Activated naive CD4-positive, alpha-beta T cell (primary cell): ENCODE data around the gene TTC28.

ENCODE experiments used
- DNase-seq, 4 experiments: peaks; one replicate each; lab custom pipeline; 2025; lab: John Stamatoyannopoulos, UW

The TTC28 gene

DNA sequence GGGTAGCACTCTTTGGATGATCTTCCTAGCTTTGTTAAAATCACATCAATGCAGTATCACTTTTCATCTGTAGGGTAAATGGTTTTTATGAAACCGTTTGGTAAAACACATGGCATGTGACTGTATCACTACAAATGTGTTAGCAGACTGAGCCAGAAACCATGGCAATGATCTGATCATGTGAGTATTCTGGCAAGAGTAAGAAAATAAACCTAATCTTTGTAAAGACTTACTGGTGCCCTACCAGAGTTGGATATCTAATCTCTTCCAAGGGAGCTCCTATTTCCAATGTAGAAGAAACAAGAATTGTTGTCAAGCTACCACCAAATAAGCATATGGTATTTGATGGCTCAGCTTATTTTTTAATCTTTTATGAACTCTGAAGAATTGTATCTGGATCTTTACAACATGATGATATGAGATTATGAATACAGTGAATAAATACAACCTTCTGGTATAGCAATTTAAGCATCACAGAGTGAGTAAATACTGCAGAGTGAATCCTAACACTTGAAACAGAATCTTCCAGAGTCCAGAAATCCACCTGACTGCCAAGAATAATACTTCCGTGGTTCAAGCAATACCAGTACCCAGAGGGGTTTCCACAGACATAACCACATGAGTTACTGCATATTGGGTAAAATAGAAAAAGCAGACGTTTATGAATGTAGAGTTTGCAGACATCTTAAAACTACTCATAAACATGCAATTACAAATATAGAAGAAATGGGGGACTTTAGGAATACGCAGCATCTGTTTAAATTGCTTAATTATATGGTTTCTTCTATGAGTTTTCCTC lies 238.8 kb downstream of the TTC28 start:
- no peak for DNase-seq

DNA sequence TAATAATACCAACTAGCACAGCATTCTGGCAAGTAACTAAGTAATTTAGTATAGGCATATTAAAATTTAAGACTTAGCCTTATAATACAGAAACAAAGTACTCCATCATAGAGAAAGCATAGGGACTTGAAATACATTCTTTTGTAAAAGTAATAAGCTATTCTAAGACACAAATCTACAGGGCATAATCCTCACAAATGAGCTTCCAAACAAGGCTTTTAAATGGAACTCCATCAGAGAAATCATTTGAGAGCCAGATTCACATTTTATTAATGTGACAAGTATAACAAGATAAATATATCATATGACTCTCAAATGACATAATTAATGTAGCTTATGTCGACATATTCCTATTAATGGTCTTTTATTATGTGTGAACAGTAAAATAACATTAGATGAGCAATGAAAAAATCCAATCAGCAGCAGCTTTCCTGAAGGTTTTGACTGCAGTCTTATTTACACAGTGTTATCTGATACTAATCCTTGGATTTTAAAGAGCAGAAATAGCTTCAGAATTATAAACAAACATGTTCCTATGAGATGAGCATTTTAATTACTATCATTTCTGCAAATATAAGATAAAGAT lies 241.4 kb downstream of the TTC28 start:
- no peak for DNase-seq

DNA sequence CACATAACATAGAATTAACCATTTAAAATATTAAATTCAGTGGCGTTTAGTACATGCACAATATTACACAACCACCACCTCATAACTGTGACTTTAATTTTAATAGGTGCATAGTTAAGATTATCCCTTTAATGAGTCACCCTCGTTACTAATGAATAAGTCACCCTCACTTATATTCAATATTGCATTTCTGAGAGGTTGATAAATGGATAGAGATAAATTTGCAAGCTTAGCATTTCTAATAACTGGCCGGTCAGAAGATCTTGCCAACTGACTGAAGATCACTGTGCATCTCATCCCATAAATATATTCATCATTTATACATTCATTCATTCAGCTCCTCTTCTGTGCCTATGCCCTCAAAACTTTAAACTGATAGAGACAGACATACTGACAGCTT lies 243.7 kb downstream of the TTC28 start:
- no peak for DNase-seq

DNA sequence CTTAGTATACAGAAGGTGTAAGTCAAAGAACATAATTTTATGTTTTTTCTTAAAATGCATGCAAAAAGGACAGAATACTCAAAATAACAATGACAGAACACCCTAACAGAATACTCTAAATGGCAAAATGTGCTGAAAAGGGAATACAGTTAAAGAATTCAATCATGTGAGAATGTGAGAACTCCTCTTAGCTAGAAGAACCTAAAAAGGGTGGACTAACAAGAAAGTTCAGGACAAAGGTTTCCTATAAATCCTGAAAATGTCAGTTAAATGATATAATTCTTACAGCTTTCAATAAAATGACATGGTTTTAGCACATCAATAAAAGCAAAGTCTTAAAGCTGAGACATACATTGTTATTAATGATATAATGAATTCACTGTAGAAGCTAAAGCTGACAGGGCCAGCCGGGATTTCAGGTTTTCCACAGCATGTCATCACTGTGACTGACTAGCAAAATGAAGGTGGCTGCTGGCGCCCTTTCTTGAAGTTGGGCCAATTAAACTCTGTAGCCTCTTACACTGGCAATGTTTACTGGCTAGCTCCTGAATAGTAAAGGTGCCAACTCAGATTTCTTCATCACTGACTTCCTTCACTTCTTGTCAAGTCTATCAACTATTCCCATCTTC lies 244.4 kb downstream of the TTC28 start:
- DNase-seq: no peak

- DNase-seq: no peak
These were observed 249.1 kb downstream of the TTC28 start for GRCh38 chr22:28430466-28431025.

DNA sequence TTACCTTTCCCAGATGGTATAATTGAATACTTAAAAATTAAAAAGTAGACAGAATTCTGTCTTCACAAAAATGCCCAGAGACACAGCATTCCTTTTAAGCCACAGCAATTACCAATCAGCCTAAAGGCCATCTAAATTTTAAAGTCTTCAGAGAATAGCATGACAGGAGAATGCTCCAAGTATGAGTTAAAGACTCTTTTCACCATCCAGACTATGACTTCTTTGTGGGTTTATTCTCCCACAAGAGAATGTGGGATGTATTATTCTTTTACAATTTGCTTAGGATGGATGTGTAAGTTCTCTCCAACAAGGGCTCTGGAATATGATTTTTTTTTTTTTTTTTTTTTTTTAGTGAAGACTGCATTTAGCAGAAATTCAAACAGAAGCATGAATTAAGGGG lies 249.9 kb downstream of the TTC28 start:
- DNase-seq: no peak

GRCh38 chr22:28428271-28428670 lies 251.4 kb downstream of the TTC28 start:
- no peak for DNase-seq

GRCh38 chr22:28426346-28427132 lies 253.1 kb downstream of the TTC28 start:
- DNase-seq: no peak

- no peak for DNase-seq
These were observed 254.4 kb downstream of the TTC28 start for GRCh38 chr22:28425211-28425610.

- no peak for DNase-seq
These were observed 255.1 kb downstream of the TTC28 start for GRCh38 chr22:28424427-28425080.

GRCh38 chr22:28419919-28420318 lies 259.7 kb downstream of the TTC28 start:
- no peak for DNase-seq

DNA sequence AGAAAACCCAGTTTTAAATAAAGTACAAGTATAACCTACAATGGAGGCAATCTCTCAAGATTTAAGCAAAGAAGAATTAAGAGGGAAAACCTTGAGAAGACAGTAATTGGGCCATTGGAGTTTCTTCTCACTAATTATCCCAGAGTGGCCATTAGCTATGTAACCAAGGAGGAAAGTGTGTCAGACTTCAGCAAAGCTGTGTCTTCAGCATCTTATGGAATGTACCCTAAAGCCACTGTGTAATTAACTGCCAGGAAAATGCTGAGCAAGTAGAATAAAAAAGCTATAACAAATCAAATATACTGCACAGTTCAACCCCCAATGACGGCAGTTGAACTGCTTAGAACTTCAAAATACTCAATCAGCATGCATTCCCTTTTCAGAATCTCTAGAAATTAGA lies 261.6 kb downstream of the TTC28 start:
- DNase-seq: no peak

DNA sequence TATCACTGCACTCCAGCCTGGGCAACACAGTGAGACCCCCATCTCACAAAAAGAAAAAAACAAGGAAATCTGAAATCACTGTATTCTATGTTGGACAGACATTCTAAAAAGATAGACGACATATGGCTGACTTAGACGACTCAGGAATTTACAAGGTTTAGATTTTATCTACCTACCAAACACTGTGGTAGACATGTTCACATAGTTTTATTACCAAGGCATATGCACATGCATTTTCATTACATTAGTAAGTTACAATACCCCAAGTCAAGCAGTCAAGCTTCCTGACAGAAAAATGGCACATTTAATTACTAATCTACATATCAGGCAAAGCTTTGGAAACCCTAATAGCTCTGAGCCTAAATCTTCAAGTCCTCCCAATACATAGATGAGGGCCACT lies 262.2 kb downstream of the TTC28 start:
- no peak for DNase-seq

DNA sequence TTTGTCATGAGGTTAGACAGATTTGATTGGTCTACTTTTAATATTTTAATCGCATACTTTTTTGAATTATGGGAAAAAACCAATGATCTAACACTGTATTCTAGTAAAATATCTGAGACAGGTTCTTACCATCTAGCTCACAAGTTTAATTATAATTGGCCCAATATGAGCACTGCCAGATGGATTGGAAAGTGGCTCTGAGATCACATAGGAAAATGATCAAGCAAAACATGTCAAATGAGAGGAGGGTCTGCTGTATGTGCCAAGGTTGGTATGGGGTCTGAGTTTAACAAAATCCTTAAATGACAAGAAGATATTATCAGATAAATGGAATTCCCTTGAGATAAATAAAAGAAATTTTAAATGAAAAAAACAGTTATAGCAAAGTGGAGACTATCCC lies 264.7 kb downstream of the TTC28 start:
- DNase-seq: no peak

- DNase-seq: no peak
These were observed 265.8 kb downstream of the TTC28 start for GRCh38 chr22:28413612-28414399.

DNA sequence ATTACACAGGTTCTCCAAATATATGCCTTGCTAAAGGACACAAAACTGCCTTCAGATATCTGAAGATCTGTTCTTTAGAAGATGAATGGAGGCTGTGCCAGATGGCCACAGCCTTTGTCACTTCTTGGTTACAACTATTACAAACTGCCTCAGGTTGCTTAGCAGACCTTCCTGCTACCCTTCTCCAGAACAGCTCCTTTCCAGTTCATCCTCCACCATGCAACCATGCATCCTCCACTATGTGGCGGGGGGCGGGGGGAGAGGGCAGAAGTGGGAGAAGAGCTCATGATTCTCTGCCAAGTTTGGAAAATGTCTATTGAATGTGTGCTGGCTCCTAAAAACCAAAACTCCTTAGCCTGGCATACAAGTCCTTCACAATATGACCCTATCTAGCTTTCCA lies 267.5 kb downstream of the TTC28 start:
- no peak for DNase-seq

DNA sequence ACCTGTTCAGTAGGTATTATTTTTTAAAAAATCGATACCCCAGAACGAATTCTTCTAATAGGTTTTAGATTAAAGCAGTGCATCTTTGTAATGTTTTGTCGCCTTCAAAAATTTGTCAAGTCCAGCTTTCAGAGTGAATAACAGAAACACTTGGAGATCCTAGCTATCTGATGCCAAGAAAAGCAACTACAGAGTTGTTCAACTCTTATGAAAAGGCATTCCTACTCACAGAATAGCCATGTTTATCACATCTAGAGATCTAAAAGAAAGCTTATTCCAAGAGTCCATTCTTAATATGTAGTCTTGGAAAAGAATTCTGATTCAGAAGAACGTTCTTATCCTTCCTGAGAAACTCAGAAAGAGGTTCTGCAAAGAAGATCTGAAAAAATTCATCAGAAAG lies 268.5 kb downstream of the TTC28 start:
- DNase-seq: no peak

DNA sequence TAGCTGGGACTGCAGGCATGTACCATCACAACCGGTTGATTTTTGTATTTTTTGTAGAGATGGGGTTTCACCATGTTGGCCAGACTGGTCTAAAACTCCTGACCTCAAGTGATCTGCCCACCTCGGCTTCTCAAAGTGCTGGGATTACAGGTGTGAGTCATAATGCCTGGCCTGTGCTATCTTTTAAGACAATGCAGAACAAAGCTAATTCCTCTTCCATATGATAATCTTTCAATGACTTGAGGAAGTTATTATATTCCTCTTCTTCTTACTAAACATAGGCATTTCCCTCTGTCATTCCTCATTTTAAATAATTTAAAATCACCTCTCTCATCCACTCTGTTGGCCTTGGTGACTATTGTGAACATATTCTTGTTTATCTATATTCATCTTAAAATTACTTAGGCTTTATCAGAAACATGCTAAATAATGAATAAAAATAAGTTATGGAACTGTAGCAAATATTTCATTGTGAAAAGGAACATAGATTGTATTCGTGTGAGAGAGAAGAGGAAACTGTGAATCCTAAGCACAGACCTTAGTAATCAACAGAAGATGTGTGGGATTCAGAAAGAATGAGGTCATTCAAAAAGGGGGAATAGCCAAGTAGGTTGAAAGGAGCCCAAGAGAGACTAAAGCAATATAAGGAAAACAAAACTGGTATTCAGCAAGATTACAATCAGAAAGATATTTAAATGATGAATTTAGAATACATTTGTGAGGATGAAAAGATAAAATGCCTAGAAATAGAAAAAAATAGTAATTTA lies 269.4 kb downstream of the TTC28 start:
- no peak for DNase-seq

GRCh38 chr22:28408709-28409108 lies 270.9 kb downstream of the TTC28 start:
- no peak for DNase-seq

DNA sequence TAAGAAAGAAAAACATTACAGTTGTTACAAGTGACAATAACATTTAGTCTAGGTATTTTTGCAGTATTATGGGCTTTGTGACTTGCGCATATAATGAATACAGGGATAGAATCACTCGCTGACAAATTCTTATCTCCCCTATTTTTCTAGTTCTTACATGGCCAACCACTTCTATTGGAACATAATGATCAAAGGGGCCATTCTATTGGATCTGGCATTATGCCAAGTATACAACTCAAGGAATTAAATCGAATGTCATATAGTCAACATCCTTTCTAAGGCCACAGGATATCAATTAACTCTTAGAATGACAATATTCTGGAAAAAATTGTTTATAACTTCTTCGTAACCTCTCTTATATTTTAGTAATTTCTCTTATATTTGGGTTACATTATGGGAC lies 272.0 kb downstream of the TTC28 start:
- DNase-seq: no peak
